GM12878 (cell line): ENCODE measurements around the gene SRP68. TPM values are rescaled to one million over a fixed set of nuclear protein-coding genes. Genes with fewer than 3 reads are reported as not detected.

Experiments
- ATF3 ChIP-seq: IDR thresholded peaks from 2 replicates; pipeline ENCODE4 v1.6.1; 2011; ENCODE audit warnings: low read depth, mild to moderate bottlenecking, low read length, moderate library complexity, borderline replicate concordance; ENCODE audit errors: extremely low read depth
- BCL3 ChIP-seq: IDR thresholded peaks from 2 replicates; pipeline ENCODE4 v1.6.1; 2011; ENCODE audit warnings: borderline replicate concordance, low read depth, mild to moderate bottlenecking, moderate library complexity, low read length; ENCODE audit not compliant: insufficient read depth, poor library complexity, severe bottlenecking
- CBX5 ChIP-seq: sonication (generic); IDR thresholded peaks from 2 replicates; pipeline ENCODE4 v1.6.1; 2016; ENCODE audit warnings: low read depth, moderate library complexity, mild to moderate bottlenecking, inconsistent platforms
- CREB1 ChIP-seq: IDR thresholded peaks from 2 replicates; pipeline ENCODE4 v1.6.1; 2012; ENCODE audit warnings: low read depth, mild to moderate bottlenecking, inconsistent platforms
- E2F4 ChIP-seq: IDR thresholded peaks from 2 replicates; pipeline ENCODE4 v1.6.1; 2012; ENCODE audit warnings: low read depth, low read length, improper control_type of control experiment
- EP300 ChIP-seq, 2 experiments: fragments of 150-350 bp in 1 of 2; IDR thresholded peaks; 2 replicates each; pipeline ENCODE4 v1.6.1; 2011 to 2012; ENCODE audit warnings: low read depth in 2 of 2, low read length in 2 of 2, borderline replicate concordance in 1 of 2, improper control_type of control experiment in 1 of 2, inconsistent platforms in 1 of 2; ENCODE audit not compliant: control insufficient read depth in 1 of 2
- FOS ChIP-seq: IDR thresholded peaks from 3 replicates; pipeline ENCODE4 v1.6.1; 2011; ENCODE audit warnings: borderline replicate concordance; ENCODE audit not compliant: insufficient read length; ENCODE audit errors: extremely low read depth
- JUNB ChIP-seq: IDR thresholded peaks from 2 replicates; pipeline ENCODE4 v1.6.1; 2016; ENCODE audit warnings: antibody characterized with exemption, mild to moderate bottlenecking
- MTA3 ChIP-seq: IDR thresholded peaks from 2 replicates; pipeline ENCODE4 v1.6.1; 2012; ENCODE audit warnings: low read length, inconsistent platforms, borderline replicate concordance
- NR2C2 ChIP-seq: IDR thresholded peaks from 2 replicates; pipeline ENCODE4 v1.6.1; 2011; ENCODE audit warnings: borderline replicate concordance, low read depth; ENCODE audit not compliant: control insufficient read depth, insufficient read length
- RCOR1 ChIP-seq: conservative IDR thresholded peaks from 2 replicates; pipeline ENCODE4 v1.6.1; 2012; ENCODE audit warnings: low read depth, low read length, improper control_type of control experiment
- SKIL ChIP-seq: fragments of 450-650 bp; IDR thresholded peaks from 2 replicates; pipeline ENCODE4 v1.6.1; 2017; ENCODE audit warnings: mild to moderate bottlenecking, low read depth, inconsistent platforms; ENCODE audit not compliant: poor library complexity, severe bottlenecking
- ZBTB33 ChIP-seq: fragments of 450-650 bp; IDR thresholded peaks from 2 replicates; pipeline ENCODE4 v1.6.1; 2017; ENCODE audit warnings: mild to moderate bottlenecking
- ZNF217 ChIP-seq: fragments of 450-650 bp; IDR thresholded peaks from 2 replicates; pipeline ENCODE4 v1.6.1; 2017; ENCODE audit warnings: antibody characterized with exemption, mild to moderate bottlenecking
- ZNF592 ChIP-seq: fragments of 450-650 bp; IDR thresholded peaks from 2 replicates; pipeline ENCODE4 v1.6.1; 2017; ENCODE audit warnings: mild to moderate bottlenecking, moderate library complexity
- polyA plus RNA-seq, 11 experiments: library from polyadenylated mRNA; depleted of rRNA in 4 of 11; unstranded in 6 of 11; stranded (reverse) in 5 of 11; fragments of >200 nt; fragmentation: Nextera tagmentation in 4 of 11; fragmentation: Illumina TruSeq in 1 of 11; extraction: Ambion mirVana in 4 of 11; extraction: Trizol in 1 of 11; gene quantifications; 1 replicate in 1 of 11; 2 replicates in 10 of 11; pipeline versions ENCODE4 v1.2.1 to v1.2.3, GENCODE V29; 2011 to 2016; ENCODE audit warnings: inconsistent platforms in 2 of 11, missing spikeins in 2 of 11, low read depth in 1 of 11
- total RNA-seq, 4 experiments: library from RNA; depleted of rRNA in 3 of 4; stranded (reverse); fragments of >200 nt in 3 of 4; fragmentation: Illumina TruSeq in 1 of 4; extraction: Trizol in 1 of 4; gene quantifications; 2 replicates each; pipeline versions ENCODE4 v1.2.1 to v1.2.3, GENCODE V29; 2013 to 2021

Gene SRP68
- total and polyA plus RNA-seq, 10 of the 15 experiments (the other 5 are each of a cell fraction or from before 2014, with no cell fraction given) = 24.7 to 89.7 (median 62.7) TPM

- TF ChIP-seq ZNF592 = peak; percentile 95
- TF ChIP-seq E2F4 = no peak
- TF ChIP-seq MTA3 = no peak
- TF ChIP-seq JUNB = no peak
- no peak for TF ChIP-seq ZNF217
- no peak for TF ChIP-seq RCOR1
- no peak for TF ChIP-seq SKIL
- TF ChIP-seq NR2C2 = no peak
- TF ChIP-seq ZBTB33 = no peak
- TF ChIP-seq CBX5 = no peak
- TF ChIP-seq ATF3 = no peak
- peak; percentile 33 for TF ChIP-seq BCL3
- TF ChIP-seq CREB1 = peak; percentile 70
- no peak for TF ChIP-seq EP300 (IDR thresholded peaks at IDR 0.05; ENCODE audit: borderline replicate concordance in 1 of 2, control insufficient read depth in 1 of 2, low read depth in 2 of 2, low read length in 2 of 2)
- no peak for TF ChIP-seq FOS
These were observed 31.2 kb upstream of the SRP68 start, which contains the start of gene EXOC7 (continued) for GRCh38 chr17:76103274-76104139.
